ENCODE measurements around the gene PLOD3.

PLOD3 gene

GRCh38 chr7:101186194-101186593 is 31.2 kb downstream of the PLOD3 start:
- in situ Hi-C loops (cut with HindIII; ENCODE audit: low sequenced_read_pairs): no loop called here

DNA sequence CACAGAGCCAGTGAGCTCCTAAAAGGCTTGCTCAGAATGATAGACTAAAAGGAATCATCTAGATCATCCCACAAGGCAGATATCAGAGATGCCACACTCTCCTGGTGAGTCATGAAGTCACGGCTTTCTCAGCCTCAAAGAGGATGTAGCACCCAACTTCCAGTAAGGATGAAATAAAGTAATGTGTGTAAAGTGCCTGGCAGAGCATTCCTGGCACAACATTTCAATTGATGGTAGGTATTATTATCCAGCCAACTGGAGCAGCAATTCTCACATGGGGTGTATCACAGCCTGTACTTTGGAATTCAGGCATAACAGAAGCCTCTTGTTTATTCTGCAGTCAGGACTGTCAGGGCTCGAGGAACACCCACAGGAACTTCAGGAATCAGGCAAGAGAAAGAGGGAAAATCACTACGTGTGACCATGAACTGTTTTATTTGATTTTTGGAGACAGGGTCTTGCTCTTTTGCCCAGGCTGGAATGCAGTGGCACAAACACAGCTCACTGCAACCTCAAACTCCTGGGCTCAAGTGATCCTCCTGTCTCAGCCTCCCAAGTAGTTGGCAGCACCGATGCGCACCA is 32.0 kb downstream of the PLOD3 start:
- in situ Hi-C loops (cut with HindIII; ENCODE audit: low sequenced_read_pairs): no loop called here

DNA sequence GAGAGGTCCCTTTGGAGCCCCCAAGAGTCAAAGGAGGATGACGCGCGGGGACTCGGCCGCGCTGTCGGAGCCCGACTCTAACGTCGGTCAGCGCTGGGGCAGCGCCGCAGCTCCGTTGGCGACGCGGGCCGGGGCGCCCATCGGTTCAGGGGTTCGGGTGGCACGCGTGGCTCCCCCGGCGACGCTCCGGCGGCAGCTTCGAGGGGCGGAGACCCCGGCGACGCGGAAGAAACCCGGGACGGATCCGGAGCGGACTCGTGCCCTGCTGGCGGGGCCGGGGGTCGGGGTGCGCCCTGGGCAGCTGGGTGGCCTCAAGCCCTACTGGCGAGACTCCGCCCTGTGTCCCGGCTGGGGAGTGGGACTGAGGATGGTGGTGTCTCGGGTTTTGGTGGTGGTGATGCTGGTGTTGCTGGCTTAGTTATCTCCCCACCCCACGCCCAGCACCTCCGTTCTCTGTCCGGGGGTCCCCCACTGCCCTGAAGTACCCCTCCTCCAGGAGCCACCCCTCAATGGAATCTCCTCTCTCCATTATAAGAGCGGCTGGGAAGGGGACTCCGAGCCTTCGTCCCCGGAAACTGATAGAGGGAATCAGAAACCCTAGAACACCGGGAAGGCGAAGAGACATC is 37.1 kb downstream of the PLOD3 start, which contains the start of gene NAT16:
NAT16 (minus strand) TSS at position 164 of the 626 bp plus-strand sequence. CDS start 5,486 bp downstream, outside the sequence.
- in situ Hi-C loops (cut with HindIII; ENCODE audit: low sequenced_read_pairs): no loop called here

GRCh38 chr7:101179713-101180112 is 37.7 kb downstream of the PLOD3 start:
- in situ Hi-C loops (cut with HindIII; ENCODE audit: low sequenced_read_pairs): no loop called here

- in situ Hi-C loops (cut with HindIII; ENCODE audit: low sequenced_read_pairs): no loop called here
Measured at GRCh38 chr7:101179117-101179516, 38.3 kb downstream of the PLOD3 start.

DNA sequence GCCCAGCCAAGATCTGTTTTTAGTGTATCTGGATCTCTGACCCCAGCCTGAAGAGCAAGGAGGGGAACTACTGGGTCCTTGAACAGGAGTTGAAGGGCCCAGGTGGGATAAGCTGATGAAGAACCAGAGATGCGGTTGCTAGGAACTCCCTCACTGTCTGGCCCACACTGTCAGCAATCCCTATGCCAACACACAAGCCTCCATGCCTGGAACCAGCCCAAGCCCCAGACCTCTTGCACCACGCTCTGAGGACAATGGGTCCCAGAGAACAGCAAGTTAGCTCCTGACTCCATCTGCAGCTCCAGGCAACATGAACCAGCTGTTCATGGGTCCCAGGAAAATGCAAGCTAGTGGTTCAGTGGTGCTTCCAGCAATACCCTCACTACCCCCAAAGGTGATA is 39.7 kb downstream of the PLOD3 start:
- in situ Hi-C loops (cut with HindIII; ENCODE audit: low sequenced_read_pairs): no loop called here

DNA sequence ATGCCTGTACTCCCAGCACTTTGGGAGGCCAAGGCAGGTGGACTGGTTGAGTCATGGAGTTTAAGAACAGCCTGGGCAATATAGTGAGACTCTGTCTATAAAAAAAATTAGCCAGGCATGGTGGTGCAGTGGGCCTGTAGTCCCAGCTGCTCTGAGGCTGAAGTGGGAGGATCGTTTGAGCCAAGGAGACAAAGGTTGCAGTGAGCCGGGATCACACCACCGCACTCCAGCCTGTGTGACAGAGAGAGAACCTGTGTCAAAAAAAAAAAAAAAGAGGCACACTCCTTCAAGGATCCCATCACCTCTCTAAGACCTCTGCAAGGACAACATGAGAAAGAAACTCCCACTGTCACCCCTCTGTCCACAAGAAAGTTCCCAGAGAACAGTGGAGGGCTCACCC is 41.7 kb downstream of the PLOD3 start:
- in situ Hi-C loops (cut with HindIII; ENCODE audit: low sequenced_read_pairs): no loop called here

DNA sequence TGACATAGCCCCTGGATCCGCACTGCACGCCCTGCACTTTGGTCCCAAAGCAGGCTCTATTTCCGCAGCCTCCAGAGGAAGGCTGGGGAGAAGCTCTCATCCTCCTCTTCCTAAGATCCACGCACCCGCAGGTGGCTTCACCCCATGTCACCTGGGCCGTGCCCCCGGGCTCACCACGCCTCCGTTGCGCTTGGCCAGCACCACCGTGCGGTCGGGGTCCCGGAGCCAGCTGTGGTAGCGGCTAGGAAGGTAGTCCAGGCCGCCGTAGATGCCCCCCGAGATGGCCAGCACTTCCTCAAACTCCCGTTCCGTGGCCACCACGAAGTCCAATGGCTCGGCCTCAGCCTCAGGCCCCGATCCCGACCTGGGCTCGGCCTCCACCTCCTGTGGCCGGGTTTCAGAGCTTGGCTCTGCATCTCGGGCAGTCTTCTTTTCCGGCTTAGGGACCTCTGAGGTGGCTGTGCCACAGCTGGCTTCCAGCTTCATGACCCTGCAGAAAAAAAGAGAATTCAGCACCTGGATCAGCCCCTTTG is 43.0 kb downstream of the PLOD3 start:
- in situ Hi-C loops (cut with HindIII; ENCODE audit: low sequenced_read_pairs): no loop called here

DNA sequence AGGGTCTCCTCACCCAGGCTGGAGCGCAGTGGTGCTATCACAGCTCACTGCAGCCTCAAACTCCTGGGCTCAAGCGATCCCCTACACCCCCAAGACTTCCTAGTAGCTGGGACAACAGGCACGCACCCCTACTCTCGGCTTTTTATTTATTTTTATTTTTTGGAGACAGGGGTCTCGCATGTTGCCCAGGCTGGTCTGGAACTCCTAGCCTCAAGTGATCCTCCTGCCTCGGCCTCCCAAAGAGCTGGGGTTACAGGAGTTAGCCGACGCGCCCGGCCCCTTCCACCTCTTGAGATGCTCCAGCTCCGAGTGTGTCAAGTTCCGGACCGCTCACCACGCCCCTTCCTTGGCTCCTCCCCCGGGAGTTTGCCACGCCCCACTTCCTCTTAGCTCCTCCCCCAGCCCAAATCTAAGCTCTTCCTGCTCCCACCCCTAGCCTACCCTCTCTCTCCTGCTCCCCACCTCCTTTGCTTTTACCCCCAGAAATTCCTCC is 43.6 kb downstream of the PLOD3 start:
- in situ Hi-C loops (cut with HindIII; ENCODE audit: low sequenced_read_pairs): no loop called here

GRCh38 chr7:101172854-101173751 is 44.3 kb downstream of the PLOD3 start:
- in situ Hi-C loops (cut with HindIII; ENCODE audit: low sequenced_read_pairs): no loop called here

DNA sequence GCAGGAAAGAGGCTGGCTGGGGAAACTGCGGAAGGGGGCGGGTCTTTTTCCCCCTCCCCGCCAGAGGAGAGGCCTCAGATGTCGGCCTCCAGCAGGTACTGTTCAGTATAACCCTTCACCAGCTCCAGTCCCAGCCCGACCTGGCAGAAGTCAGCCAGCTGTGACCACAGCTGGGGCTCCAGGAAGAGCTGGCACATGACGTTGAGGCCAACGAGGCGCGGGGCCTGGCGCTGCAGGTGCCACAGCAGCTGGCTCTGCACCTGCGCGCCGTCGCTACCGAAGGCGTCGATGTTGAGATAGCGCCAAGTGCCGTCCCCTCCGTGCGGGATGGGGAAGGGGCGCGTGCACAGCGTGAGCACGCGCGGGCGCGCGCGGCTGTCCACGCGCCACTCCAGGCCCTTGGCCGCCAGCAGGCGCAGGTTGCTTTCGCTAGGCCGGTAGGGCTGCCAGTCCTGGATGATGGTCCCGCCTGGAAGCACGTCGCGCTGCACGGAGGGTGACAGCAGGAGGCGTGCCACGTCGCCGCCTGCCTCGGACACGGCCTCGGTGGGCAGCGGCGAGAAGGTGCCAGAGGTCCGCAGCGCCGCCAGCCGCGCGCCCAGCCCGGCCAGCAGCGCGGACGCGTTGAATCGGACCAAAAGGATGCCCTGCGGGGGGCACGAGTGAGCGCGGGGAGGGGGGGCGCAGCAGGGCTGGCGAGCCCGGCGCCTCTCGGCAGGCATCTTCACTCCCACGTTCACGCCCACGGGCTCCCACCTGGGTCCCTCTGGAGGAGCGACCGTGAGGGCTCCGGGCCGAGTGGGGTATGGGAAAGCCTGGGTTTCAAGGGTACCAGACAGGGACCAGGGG is 45.2 kb downstream of the PLOD3 start:
- in situ Hi-C loops (cut with HindIII; ENCODE audit: low sequenced_read_pairs): no loop called here

- in situ Hi-C loops (cut with HindIII; ENCODE audit: low sequenced_read_pairs): no loop called here
Measured at GRCh38 chr7:101171442-101171837, 45.9 kb downstream of the PLOD3 start.

- in situ Hi-C loops (cut with HindIII; ENCODE audit: low sequenced_read_pairs): no loop called here
Measured at GRCh38 chr7:101170617-101171441, 46.6 kb downstream of the PLOD3 start.

GRCh38 chr7:101169838-101170551 is 47.4 kb downstream of the PLOD3 start:
- in situ Hi-C loops (cut with HindIII; ENCODE audit: low sequenced_read_pairs): no loop called here

DNA sequence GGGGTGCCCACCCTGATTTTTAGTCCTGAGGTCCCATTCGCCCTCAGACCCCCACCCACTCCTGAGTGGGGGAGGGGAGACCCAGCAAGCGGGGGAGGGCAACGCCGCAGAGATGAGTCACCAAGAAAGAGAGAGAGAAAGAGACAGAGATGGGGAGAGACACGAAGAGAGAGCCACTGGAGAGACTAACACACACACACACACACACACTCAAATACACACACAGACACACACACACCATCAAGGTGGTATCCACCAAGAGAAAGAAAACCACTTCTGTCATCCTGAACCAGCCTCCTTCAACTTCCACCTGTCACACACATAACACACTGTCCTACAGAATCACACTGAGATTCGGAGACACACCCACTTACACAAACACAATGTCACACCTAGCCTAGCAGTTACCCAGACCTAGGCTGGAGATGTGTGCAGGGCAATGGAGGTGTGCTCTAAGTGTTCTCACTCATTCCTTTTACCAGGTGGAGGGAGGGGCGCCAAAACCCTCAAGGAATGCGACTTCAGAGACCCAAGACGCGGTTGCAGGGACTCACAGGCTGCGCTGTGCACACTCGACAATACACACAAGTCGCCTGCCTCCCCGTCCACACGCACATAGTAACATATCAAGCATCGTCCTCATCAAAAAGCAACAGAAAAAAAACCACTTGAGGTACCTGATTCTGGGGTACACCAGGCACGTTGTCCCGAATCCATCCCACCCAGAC is 48.1 kb downstream of the PLOD3 start:
- in situ Hi-C loops (cut with HindIII; ENCODE audit: low sequenced_read_pairs): no loop called here

DNA sequence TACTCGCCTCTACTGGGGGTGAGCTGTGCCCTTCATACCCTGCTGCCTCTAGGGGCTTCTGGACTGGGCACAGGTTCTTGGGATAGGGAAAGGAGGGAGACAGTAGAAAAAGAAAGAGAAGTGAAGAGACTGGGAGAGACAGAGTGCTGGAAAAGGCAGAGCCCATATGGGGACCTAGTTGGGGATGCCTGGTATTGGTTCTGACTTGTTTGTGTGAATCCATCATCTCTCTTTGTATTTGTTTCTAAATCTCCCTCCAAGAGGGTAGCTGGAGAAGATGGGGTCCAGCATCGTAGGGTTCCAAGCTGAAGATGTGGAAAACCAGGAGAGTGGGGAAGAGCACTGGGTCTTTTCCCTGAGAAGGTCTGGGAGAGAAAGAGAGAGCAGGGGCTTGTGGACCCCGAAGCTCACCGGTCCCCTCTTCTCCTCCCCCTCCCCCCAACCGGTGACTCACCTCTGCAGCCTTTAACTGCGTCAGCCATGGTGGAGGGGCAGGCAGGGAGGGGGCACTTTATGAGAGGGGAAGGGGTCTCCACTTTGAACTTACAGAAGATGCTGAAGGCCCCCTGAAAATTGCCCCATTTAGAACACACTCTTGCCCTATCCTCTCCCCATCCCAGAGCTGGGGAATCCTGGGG is 48.9 kb downstream of the PLOD3 start:
- in situ Hi-C loops (cut with HindIII; ENCODE audit: low sequenced_read_pairs): no loop called here

DNA sequence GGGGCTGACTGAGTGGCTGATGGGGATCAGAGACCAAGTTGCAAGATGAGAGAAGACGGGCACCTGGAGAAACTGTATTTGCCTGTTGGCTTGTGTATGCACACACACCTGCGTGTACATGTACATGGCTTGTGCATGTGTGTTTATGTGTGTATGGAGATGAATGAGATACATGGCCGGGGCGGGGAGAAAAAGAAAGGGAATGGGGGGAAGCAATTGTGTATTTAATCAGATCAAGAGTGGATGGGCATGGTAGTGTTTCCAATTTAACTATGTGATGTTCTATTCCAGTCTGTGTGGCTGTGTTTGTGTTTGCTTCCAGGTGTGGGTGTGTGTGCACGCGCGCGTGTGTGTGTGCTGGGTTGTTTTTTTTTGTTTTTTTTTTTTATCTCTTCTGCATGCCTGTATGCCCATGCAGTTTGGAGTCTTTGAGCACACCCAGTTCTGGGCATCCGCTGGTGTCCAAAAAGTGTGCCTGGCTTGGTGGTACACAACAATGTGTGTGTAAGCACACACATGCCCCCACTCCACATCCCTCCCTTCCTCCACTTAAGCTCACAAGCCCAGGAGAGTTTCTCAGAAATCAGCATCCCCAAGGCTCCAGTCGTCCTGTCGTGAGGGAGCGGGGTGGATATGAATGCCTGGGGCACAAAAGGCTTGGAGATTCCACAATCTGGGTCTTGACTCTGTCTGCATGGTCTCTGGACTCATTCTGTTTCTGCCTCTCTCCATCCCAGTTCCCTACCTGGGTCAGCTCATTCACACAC is 49.6 kb downstream of the PLOD3 start:
- in situ Hi-C loops (cut with HindIII; ENCODE audit: low sequenced_read_pairs): no loop called here
